NCI-H2227 (cell line): ENCODE results near the gene DARS1.
"Not testable (repeated sequence)": the region's sequence is repeated elsewhere in the genome, so short reads cannot be mapped to it uniquely, and the experiment has no call there.

ENCODE experiments used
- DNase-seq: peaks from one replicate; lab custom pipeline; 2025; ENCODE audit not compliant: unreplicated experiment; lab: John Stamatoyannopoulos, UW

Gene DARS1

GRCh38 chr2:135985826-135986393 lies 484 bp upstream of the DARS1 start:
- DNase-seq = no peak

- DNase-seq = no peak
Measured at GRCh38 chr2:135984199-135985017, 1.0 kb downstream of the DARS1 start.

DNA sequence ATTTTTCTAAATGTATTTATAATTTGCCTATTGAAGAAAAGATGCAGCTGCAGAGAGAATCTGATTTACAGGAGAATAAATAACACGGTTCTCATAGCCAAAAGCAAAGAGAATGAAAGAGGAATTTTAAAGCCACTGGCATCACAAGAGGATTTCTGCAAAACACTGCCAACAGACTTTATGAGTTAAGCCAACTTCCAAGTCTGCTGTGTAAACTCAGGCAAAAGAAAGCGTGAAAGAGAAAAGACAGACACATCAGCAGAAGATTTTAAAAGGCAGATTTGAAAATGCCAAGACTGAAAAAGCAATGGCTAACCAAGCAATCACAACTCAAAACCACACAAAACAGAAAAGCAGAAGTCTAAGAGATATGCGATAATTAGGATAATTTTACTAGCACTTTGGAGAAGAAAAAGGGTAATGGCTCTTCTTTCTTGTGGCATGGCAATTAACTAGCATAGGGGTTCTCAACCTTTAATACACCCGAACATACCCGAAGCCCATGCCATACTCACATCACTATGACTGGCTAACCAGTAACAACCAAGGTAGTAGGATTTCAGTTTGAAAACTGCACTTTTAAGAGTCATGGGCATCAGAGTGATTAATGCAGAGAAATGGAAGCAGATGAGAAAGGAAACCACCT lies 4.9 kb downstream of the DARS1 start:
- no peak for DNase-seq

GRCh38 chr2:135975702-135976101 lies 9.7 kb downstream of the DARS1 start:
- DNase-seq = no peak

- no peak for DNase-seq
Measured at GRCh38 chr2:135974036-135974435, 11.4 kb downstream of the DARS1 start.

GRCh38 chr2:135969655-135970387 lies 15.6 kb downstream of the DARS1 start:
- DNase-seq = no peak

DNA sequence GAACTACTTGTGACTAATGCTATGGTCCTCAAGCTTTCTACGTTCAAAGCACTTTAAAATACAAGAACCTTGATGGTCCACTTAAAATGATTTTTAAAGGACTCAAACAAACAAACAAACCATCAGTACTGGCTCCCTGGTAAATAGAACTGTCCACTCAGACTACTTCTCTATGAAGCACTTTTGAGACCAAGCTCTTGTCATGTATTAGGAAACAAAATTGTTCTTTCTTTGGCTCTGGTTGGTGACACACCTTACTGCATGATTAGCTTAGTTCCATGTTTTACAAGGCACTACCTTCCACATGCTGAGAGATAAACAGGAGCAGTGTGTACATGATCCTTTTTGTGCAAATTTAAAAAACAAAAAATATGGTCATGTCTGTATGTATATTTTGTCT lies 19.7 kb downstream of the DARS1 start:
- DNase-seq = no peak

DNA sequence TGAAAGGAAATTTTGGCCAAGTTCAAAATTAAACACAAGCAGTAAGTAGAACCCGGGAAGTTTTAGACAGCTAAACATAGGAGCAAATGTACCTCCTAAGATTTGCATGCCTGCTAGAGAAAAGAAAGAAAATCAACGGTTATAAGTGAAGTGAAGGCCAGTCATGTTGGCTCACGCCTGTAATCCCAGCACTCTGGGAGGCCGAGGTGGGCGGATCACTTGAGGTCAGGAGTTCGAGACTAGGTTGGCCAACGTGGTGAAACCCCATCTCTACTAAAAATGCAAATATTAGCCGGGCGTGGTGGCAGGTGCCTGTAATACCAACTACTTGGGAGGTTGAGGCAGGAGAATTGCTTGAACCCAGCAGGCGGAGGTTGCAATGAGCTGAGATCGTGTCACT lies 21.0 kb downstream of the DARS1 start:
- DNase-seq = not testable (repeated sequence)

- no peak for DNase-seq
Measured at GRCh38 chr2:135963841-135964240, 21.6 kb downstream of the DARS1 start.

DNA sequence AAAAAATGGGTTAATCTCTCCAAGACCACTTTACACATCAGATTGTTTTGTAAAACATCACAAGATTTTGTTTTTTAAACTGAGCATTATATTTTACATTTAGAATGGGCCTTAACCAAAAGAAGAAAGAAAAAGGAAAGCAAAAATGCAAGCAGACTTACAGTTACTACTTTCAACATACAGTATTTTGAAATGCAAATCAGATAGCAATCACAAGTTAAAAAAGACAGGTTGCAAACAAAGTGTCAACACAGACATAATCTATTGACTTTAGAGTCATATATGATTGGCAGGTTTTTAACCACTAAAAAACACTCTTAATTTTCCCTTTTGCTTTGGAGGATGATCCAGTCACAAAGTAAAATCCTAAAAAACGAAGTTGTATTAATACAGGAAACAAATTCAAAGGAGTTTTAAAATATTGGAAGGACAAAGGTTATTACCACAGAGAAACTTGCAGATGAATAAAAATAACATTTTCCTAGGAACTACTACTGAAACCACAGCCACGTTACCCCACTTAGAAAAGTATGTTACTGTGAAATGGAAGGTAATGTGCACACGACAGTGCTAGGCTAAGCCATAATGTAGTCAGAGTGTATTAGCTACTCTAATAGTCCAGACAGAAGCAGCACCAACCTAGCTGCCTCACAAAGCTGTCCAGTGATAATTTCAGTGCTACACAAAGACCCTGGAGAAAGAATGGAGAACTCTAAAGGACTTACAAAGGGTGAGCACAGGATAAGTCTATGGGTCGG lies 22.9 kb downstream of the DARS1 start:
- DNase-seq = no peak

DNA sequence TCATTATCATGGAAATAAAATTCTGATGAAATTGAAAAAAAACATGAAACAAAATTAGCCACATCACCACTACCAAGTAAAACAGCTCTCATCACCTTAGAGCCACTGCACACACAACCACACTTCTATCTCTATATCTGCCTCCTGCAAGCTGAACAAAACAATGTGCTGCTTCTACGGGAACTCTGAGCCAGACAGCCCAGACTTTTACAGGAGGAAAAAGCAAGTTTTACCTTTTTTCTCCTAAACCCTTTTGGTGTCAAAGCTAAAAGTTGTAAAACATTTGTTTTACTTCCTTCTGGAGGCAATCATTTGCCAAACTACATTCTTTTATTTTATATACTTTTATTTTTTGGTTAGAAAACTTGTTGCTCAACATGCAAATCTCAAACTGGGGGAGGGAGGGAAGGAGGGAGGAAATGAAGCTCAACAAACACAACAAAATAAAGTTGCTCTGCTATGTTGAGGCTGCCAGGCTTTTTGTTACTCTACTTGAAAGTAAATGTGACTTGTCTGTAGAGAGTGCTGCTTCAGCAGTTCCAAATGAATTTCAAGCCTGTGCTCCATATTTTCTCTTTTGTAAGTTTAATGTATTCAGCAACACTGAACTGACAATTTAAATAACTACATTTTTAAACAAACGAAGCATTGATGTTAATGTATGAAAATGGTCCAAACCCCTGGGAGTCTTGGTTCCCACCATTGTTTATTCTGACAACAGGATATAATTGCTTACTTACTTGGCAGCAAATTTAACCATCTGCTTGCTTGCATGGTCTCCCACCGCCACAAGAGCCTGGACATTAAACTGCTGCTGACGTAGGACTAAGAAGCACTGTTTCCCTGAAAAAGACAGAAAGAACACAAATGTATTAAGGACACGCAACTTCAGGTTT lies 24.5 kb downstream of the DARS1 start:
- no peak for DNase-seq

GRCh38 chr2:135960150-135960549 lies 25.3 kb downstream of the DARS1 start:
- DNase-seq = no peak

DNA sequence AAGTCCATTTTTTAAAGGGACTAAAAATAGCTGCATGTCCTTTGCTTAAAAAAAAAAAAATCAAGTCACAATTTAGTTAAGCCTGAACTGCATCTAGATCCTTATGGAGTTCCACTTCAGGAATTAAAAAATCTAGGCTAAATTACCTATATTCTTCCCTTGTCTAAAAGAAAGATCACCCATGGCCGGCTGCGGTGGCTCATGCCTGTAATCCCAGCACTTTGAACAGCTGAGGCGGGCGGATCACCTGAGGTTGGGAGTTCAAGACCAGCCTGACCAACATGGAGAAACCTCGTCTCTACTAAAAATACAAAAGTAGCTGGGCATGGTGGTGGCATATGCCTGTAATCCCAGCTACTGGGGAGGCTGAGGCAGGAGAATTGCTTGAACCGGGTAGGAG lies 26.5 kb downstream of the DARS1 start:
- not testable (repeated sequence) for DNase-seq

GRCh38 chr2:135954020-135954601 lies 31.3 kb downstream of the DARS1 start:
- DNase-seq = no peak

GRCh38 chr2:135952891-135953290 lies 32.5 kb downstream of the DARS1 start:
- DNase-seq = no peak

- peak; percentile 43 for DNase-seq
Measured at GRCh38 chr2:135951041-135951583, 34.3 kb downstream of the DARS1 start.

GRCh38 chr2:135949451-135950234 lies 35.8 kb downstream of the DARS1 start:
- DNase-seq = no peak

- no peak for DNase-seq
Measured at GRCh38 chr2:135948642-135949355, 36.6 kb downstream of the DARS1 start.
